NCI-H1105 (cell line): Measurements from ENCODE around the gene RNASE11.
A peak's percentile ranks its signal among the peaks of the same experiment; 100 is the strongest.
"Not testable (repeated sequence)": the region's sequence is repeated elsewhere in the genome, so short reads cannot be mapped to it uniquely, and the experiment has no call there.

ENCODE experiments used
- DNase-seq: peaks from one replicate; lab custom pipeline; 2025; lab: John Stamatoyannopoulos, UW

RNASE11 gene

GRCh38 chr14:20614038-20614840, 26.4 kb upstream of the RNASE11 start:
- no peak for DNase-seq

- DNase-seq = peak; percentile 93
These were observed 25.6 kb upstream of the RNASE11 start for GRCh38 chr14:20613094-20614037.

- no peak for DNase-seq
These were observed 24.6 kb upstream of the RNASE11 start for GRCh38 chr14:20612403-20612802.

- DNase-seq = no peak
These were observed 23.5 kb upstream of the RNASE11 start for GRCh38 chr14:20611277-20611676.

- DNase-seq = peak; percentile 77
These were observed 22.4 kb upstream of the RNASE11 start for GRCh38 chr14:20610002-20610765.

GRCh38 chr14:20609215-20610001, 21.6 kb upstream of the RNASE11 start:
- peak; percentile 79 for DNase-seq

GRCh38 chr14:20608383-20609110, 20.7 kb upstream of the RNASE11 start:
- DNase-seq = no peak

- no peak for DNase-seq
These were observed 19.8 kb upstream of the RNASE11 start for GRCh38 chr14:20607617-20608016.

- no peak for DNase-seq
These were observed 19.1 kb upstream of the RNASE11 start for GRCh38 chr14:20606902-20607242.

GRCh38 chr14:20606190-20606901, 18.5 kb upstream of the RNASE11 start:
- no peak for DNase-seq

- DNase-seq = no peak
These were observed 16.3 kb upstream of the RNASE11 start for GRCh38 chr14:20603813-20604690.

- DNase-seq = no peak
These were observed 14.8 kb upstream of the RNASE11 start for GRCh38 chr14:20602583-20602982.

GRCh38 chr14:20601522-20601921, 13.7 kb upstream of the RNASE11 start:
- no peak for DNase-seq

- DNase-seq = no peak
These were observed 9.3 kb upstream of the RNASE11 start for GRCh38 chr14:20597108-20597507.

GRCh38 chr14:20595726-20596125, 7.9 kb upstream of the RNASE11 start:
- DNase-seq = not testable (repeated sequence)

- no peak for DNase-seq
These were observed 4.8 kb upstream of the RNASE11 start for GRCh38 chr14:20592574-20592973.

GRCh38 chr14:20591235-20591634, 3.4 kb upstream of the RNASE11 start, which contains the start of gene RNASE12:
RNASE12 (minus strand) TSS chr14:20591376; CDS start chr14:20590723, 653 bp downstream.
- no peak for DNase-seq

GRCh38 chr14:20583908-20584307, 3.9 kb downstream of the RNASE11 start:
- no peak for DNase-seq

GRCh38 chr14:20583142-20583541, 4.7 kb downstream of the RNASE11 start:
- no peak for DNase-seq
